AG04449 (cell line): ENCODE measurements around the gene FJX1.
A peak's percentile ranks its signal among the peaks of the same experiment; 100 is the strongest.

Experiments
- CTCF ChIA-PET: fragments of 350-600 bp; formaldehyde crosslinking; extraction: SDS; loops from one replicate; lab custom pipeline; 2021; ENCODE audit warnings: antibody characterized with exemption; lab: Yijun Ruan, JAX
- POLR2A ChIA-PET: fragments of 400-600, 350-600 bp; formaldehyde crosslinking; extraction: SDS; loops from one replicate; lab custom pipeline; 2020; ENCODE audit warnings: antibody characterized with exemption, inconsistent platforms; lab: Yijun Ruan, JAX
- DNase-seq: peaks from one replicate; pipeline ENCODE4 v3.0.0-alpha.2; 2010; ENCODE audit warnings: low read depth, low spot score
- H3K4me3 ChIP-seq: 2 replicates; pipeline ENCODE4 v1.5.1; 2011; ENCODE audit warnings: low read depth, mild to moderate bottlenecking, control low read depth, low read length
- TF ChIP-seq, protein P1 (sequence below): IDR thresholded peaks from one replicate; pipeline ENCODE4 v1.5.1; 2011; ENCODE audit warnings: mild to moderate bottlenecking, moderate library complexity, low read length, control low read depth, inconsistent platforms; ENCODE audit not compliant: insufficient read depth; ENCODE audit errors: missing control alignments

FJX1 gene

DNA sequence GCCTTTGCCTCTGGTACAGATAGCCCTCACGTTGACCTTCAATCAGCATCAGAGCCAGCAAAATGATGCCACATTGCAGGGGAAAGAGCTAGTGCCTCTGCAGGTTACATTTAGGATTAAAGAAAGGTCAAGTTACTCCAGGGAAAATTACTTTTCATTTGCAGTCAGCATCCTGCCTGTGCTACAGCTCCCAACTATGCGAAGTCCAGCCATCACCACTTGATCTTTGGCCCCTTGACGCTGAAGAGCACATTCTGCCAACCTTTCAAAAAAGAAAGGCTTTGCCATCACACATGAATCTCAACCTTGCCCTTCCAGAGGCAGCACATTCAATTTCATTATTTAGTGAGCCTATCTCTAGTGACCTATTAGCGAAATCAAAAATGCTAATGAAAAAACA lies 11.3 kb downstream of the FJX1 start:
- TF ChIP-seq, protein P1, sequence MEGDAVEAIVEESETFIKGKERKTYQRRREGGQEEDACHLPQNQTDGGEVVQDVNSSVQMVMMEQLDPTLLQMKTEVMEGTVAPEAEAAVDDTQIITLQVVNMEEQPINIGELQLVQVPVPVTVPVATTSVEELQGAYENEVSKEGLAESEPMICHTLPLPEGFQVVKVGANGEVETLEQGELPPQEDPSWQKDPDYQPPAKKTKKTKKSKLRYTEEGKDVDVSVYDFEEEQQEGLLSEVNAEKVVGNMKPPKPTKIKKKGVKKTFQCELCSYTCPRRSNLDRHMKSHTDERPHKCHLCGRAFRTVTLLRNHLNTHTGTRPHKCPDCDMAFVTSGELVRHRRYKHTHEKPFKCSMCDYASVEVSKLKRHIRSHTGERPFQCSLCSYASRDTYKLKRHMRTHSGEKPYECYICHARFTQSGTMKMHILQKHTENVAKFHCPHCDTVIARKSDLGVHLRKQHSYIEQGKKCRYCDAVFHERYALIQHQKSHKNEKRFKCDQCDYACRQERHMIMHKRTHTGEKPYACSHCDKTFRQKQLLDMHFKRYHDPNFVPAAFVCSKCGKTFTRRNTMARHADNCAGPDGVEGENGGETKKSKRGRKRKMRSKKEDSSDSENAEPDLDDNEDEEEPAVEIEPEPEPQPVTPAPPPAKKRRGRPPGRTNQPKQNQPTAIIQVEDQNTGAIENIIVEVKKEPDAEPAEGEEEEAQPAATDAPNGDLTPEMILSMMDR, result no peak
- H3K4me3 ChIP-seq, result no peak overlapping the region
- ChIA-PET POLR2A (interaction anchor here (1.2 kb wide), 1 partner anchor 10 kb away, joined by 3 read pairs; no protein-coding TSS in a partner anchor), CTCF (interaction anchor here (0.8 to 2.7 kb wide), 6 partner anchors 14 to 632 kb away, joined by 3 to 10 read pairs (median 4); no protein-coding TSS in a partner anchor)
- DNase-seq, result no peak

DNA sequence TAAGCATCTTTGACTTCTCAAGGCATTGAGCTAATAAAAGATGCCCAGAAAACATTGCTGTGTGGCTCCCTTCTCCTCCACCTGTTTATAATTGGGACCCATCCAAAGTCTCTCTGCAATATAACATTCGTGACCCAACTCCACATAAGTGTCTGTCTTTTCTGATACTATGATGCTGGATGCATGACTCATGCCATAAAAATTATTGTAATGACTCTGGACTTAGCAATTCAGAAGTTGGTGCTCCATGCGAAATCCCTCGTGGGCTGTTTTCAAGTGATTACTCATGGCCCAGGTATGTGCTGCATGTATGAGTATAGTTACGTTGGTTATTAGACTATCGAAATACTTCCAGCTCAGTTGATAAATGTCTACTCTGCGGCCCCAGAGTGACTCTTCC lies 11.7 kb downstream of the FJX1 start:
- TF ChIP-seq, protein P1, result no peak
- DNase-seq, result peak; percentile 98
- CTCF ChIA-PET, result interaction anchor here (0.9 to 2.7 kb wide), 3 partner anchors 192 to 631 kb away, joined by 3 to 10 read pairs (median 3); no protein-coding TSS in a partner anchor
- POLR2A ChIA-PET, result interaction anchor here (1.2 kb wide), 1 partner anchor 11 kb away, joined by 3 read pairs; no protein-coding TSS in a partner anchor
- H3K4me3 ChIP-seq, result no peak overlapping the region

DNA sequence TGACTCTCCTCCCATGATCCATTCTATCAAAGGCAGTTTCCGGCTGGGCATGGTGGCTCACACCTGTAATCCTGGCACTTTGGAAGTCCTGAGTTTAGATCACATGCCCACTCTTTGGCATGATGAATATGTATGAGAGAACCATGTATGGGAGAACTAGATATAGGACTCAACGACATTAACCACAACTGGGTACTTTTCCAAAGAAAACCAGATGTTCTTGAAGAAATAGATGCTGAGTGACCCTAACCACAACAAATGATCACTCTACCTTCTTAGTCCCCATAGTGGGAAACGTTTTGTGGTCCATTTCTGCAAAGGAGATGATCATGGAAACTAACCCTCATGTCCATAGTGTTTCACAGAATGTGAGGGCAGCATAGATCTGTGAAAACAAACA lies 13.6 kb downstream of the FJX1 start:
- H3K4me3 ChIP-seq, result no peak overlapping the region
- no peak for DNase-seq
- ChIA-PET CTCF (no interaction called here), POLR2A (no interaction called here)
- TF ChIP-seq, protein P1, result no peak

DNA sequence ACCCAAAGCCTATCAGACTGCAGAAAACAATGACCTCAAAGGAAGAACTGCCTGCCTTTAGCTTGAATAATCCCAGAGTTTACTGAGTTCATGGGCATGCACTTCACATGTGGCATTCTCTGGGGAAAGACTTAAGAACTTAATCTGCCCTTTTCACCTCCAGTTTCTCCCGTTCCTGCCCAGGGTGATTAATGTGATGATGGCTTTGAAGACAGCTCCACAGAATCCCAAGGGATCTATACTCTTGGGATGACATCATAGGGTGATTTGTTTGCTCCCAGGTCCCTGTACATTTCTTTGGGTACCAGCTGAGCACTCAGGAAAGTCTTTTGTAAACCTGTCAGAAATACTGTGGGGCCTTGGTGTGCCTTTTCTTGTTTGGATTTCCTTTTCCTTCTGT lies 14.0 kb downstream of the FJX1 start:
- TF ChIP-seq, protein P1, result no peak
- no peak for DNase-seq
- no peak overlapping the region for H3K4me3 ChIP-seq
- CTCF ChIA-PET, result no interaction called here
- POLR2A ChIA-PET, result no interaction called here

DNA sequence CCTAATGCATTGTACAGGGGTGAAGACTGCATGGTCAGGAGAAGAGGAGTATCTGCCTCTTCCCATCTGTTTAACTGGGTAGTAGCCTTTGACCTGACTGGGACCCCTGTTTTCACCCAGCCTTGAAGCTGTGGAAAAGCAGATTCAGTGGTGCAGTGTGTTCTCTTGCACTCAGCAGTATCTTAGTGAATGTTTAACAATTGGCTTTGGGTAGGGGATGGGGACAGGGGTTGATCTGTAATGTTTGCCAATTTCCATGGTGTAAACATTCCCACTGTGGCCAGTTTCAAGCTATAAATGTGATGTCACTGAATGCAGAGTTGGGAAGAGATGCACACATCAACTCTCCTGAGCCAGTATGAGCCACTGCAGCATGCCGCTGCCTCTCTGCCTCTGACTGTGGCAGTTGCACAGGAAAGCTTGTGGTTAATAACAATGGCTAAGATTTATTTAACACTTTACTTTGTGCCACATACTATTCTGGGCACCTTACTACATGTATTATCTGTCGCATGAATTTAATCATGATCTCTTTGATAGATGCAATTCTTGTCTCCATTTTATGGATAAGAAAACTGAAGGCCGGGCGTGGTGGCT lies 15.7 kb downstream of the FJX1 start:
- no peak for DNase-seq
- POLR2A ChIA-PET, result no interaction called here
- TF ChIP-seq, protein P1, result no peak
- H3K4me3 ChIP-seq, result no peak overlapping the region
- CTCF ChIA-PET, result interaction anchor here (1.2 to 1.5 kb wide), 2 partner anchors 8 to 188 kb away, joined by 4 to 5 read pairs; no protein-coding TSS in a partner anchor

DNA sequence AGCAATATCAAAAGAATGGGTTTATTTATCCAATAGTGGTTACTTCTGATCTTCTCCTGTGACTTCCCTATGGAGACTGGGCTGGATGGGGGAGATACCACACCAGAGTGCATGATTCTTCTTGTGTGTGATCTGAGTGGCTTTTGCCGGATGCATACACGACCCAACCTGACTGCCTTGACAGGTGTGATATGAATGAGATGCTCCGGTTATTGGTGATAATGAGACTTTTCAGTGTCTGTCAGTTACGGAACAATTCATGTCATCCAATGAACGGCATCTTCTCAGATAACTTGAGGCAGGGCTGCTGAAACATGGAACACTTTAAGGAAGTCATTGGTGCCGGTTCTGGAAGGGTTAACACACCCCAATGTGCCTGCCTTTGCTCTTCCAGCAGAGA lies 17.7 kb downstream of the FJX1 start:
- no peak for DNase-seq
- ChIA-PET POLR2A (no interaction called here), CTCF (no interaction called here)
- no peak overlapping the region for H3K4me3 ChIP-seq
- TF ChIP-seq, protein P1, result no peak
